ENCODE measurements around the gene PPP1R12A.

DNA sequence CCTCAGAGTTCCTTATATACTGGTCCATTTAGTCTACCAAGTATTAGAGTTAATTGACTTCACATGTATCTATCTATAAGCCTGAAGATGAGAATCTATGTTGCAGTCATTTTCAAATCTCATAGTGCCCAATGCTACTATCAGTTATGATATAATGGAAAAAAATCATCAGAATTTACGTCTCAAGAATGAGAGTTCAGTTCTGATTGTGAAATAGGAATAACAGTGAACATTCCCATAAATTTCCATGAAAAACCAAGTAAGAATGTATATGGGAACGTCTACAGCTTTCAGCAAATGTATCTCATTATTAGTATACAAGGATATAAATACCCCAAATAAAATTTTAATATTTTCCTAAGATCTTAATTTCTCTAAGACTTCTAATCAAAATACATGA is 77.2 kb downstream of the PPP1R12A start:
- TF ChIP-seq, protein P1, sequence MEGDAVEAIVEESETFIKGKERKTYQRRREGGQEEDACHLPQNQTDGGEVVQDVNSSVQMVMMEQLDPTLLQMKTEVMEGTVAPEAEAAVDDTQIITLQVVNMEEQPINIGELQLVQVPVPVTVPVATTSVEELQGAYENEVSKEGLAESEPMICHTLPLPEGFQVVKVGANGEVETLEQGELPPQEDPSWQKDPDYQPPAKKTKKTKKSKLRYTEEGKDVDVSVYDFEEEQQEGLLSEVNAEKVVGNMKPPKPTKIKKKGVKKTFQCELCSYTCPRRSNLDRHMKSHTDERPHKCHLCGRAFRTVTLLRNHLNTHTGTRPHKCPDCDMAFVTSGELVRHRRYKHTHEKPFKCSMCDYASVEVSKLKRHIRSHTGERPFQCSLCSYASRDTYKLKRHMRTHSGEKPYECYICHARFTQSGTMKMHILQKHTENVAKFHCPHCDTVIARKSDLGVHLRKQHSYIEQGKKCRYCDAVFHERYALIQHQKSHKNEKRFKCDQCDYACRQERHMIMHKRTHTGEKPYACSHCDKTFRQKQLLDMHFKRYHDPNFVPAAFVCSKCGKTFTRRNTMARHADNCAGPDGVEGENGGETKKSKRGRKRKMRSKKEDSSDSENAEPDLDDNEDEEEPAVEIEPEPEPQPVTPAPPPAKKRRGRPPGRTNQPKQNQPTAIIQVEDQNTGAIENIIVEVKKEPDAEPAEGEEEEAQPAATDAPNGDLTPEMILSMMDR (IDR thresholded peaks at IDR 0.05) = no peak
- no peak for TF ChIP-seq POLR2A (IDR thresholded peaks at IDR 0.05)
